GM12873 (cell line): ENCODE data around the gene COMMD1.

Experiments
- CTCF ChIP-seq: IDR thresholded peaks from 2 replicates; pipeline ENCODE4 v1.5.1; 2012; ENCODE audit warnings: low read depth, mild to moderate bottlenecking, moderate library complexity, low read length, control low read depth; ENCODE audit not compliant: insufficient read depth; ENCODE audit errors: missing control alignments

The COMMD1 gene

GRCh38 chr2:61984682-61985081 is 79.2 kb downstream of the COMMD1 start:
- no peak for TF ChIP-seq CTCF

GRCh38 chr2:61988462-61989366 is 83.2 kb downstream of the COMMD1 start:
- TF ChIP-seq CTCF, result no peak

- TF ChIP-seq CTCF, result peak; percentile 75
These were observed 88.0 kb downstream of the COMMD1 start for GRCh38 chr2:61993422-61994024.

- TF ChIP-seq CTCF, result no peak
These were observed 89.1 kb downstream of the COMMD1 start for GRCh38 chr2:61994531-61994930.

- TF ChIP-seq CTCF, result no peak
These were observed 89.6 kb downstream of the COMMD1 start for GRCh38 chr2:61995065-61995464.

- no peak for TF ChIP-seq CTCF
These were observed 90.0 kb downstream of the COMMD1 start for GRCh38 chr2:61995515-61995914.

GRCh38 chr2:61998426-61998825 is 93.0 kb downstream of the COMMD1 start:
- no peak for TF ChIP-seq CTCF
